ENCODE data around the gene HPDL. TPM values are rescaled to one million over a fixed set of nuclear protein-coding genes. Genes with fewer than 3 reads are reported as not detected.
A peak's percentile ranks its signal among the peaks of the same experiment; 100 is the strongest.

Gene HPDL
- total and polyA plus RNA-seq, 2 of the 8 experiments (the other 6 are each of a cell fraction or from before 2014, with no cell fraction given): 58.5 to 62.7 TPM

GRCh38 chr1:45325851-45326506 is 716 bp upstream of the HPDL start:
- Histone ChIP-seq H3K36me3 (ENCODE audit: control insufficient read depth in 2 of 4, insufficient read depth in 4 of 4, low read length in 3 of 4) (peaks cover 0 to 19% (median 0%) of the 10 kb centered on the region in 4 experiments; a peak in 2 of 8 replicates), H2BK20ac (ENCODE audit: low read length) (no peak overlapping the region; the same call in 1 of the 2 replicates), H3K27me3 (replicated peaks in 1 of 4; ENCODE audit: control insufficient read depth in 3 of 4, extremely low read depth in 1 of 4, insufficient read depth in 3 of 4, low read length in 3 of 4) (no peaks in the 10 kb centered on the region), H3K56ac (replicated peaks; ENCODE audit: insufficient read length, low read depth, low read length) (no peak overlapping the region), H3K14ac (ENCODE audit: insufficient read length) (no peak overlapping the region), H3K79me2 (ENCODE audit: control insufficient read depth in 1 of 2, insufficient read depth in 2 of 2, low read length in 2 of 2) (peaks cover 3 to 22% of the 10 kb centered on the region in 2 experiments; a peak in 3 of 4 replicates), H4K5ac (ENCODE audit: insufficient read length, low read depth, low read length) (peak overlapping the region; percentile 55), H3K23me2 (ENCODE audit: low read depth, low read length) (peaks cover 11% of the 10 kb centered on the region; the same call in 1 of the 2 replicates), H4K91ac (replicated peaks; ENCODE audit: insufficient read length, low read length) (peak overlapping the region; percentile 20), H3K4me3 (ENCODE audit: extremely low read depth in 1 of 4, insufficient read depth in 2 of 4, low read depth in 3 of 4, low read length in 4 of 4) (peak overlapping the region; percentile 61 to 69 (median 64); a peak in 6 of 8 replicates), H2AFZ (ENCODE audit: low read length) (no peak overlapping the region), H3K23ac (ENCODE audit: insufficient read length) (no peak overlapping the region), H4K20me1 (replicated peaks in 1 of 2; ENCODE audit: control insufficient read depth in 1 of 2, insufficient read depth in 2 of 2, low read length in 2 of 2) (peaks cover 0 to 2% of the 10 kb centered on the region in 2 experiments), H3K4me2 (ENCODE audit: insufficient read depth in 1 of 2, low read depth in 2 of 2, low read length in 2 of 2) (peak overlapping the region; percentile 71 to 89), H3K27ac (ENCODE audit: low read depth, low read length) (peak overlapping the region; percentile 49; the same call in 1 of the 2 replicates), H3K9ac (replicated peaks in 1 of 4; ENCODE audit: extremely low read depth in 1 of 4, low read depth in 3 of 4, low read length in 3 of 4) (peak overlapping the region in 1 of 4 experiments; percentile 86; a peak in 1 of 7 replicates), H2BK120ac (replicated peaks; ENCODE audit: low read depth, low read length) (no peak overlapping the region), H2AK5ac (ENCODE audit: low read depth, low read length) (0 out of 2 replicates have a peak overlapping the region, but pooled peaks have one; percentile 91), H3K4me1 (replicated peaks in 1 of 4; ENCODE audit: control insufficient read depth in 3 of 4, insufficient read depth in 4 of 4, low read length in 3 of 4) (peaks cover 10 to 24% (median 16%) of the 10 kb centered on the region in 4 experiments), H2BK12ac (ENCODE audit: low read depth, low read length) (peak overlapping the region; percentile 77), H3K9me3 (ENCODE audit: insufficient read depth in 2 of 2, low read depth in 1 of 2, low read length in 1 of 2) (no peaks in the 10 kb centered on the region), H2BK15ac (ENCODE audit: low read length) (0 out of 2 replicates have a peak overlapping the region, but pooled peaks have one; percentile 21), H4K8ac (ENCODE audit: extremely low read depth, insufficient read depth, low read length) (no peak overlapping the region), H2BK5ac (ENCODE audit: low read depth, low read length) (peak overlapping the region; percentile 64; the same call in 1 of the 2 replicates), H3K18ac (ENCODE audit: extremely low read depth, low read length) (peak overlapping the region; percentile 51; the same call in 1 of the 2 replicates), H3K4ac (replicated peaks; ENCODE audit: insufficient read length, low read depth, low read length) (no peak overlapping the region), H3K79me1 (ENCODE audit: low read depth, low read length) (peaks cover 5% of the 10 kb centered on the region; the same call in 1 of the 2 replicates)
- CTCF ChIA-PET (ENCODE audit: partially characterized antibody): interaction anchor here (0.6 to 5.3 kb wide), 9 partner anchors 22 to 526 kb away, joined by 3 to 29 read pairs (median 4); partner anchors contain the start of gene PLK3
- no peak for DNase-seq (ENCODE audit: low read depth in 1 of 2, low spot score in 2 of 2)
- FAIRE-seq: no peak
- POLR2A ChIA-PET (ENCODE audit: partially characterized antibody): interaction anchor here (0.6 to 16.3 kb wide), 21 partner anchors 11 to 526 kb away, joined by 3 to 472 read pairs (median 5); partner anchors contain the start of genes CCDC163, HECTD3, MMACHC and MUTYH
- no peak for TF ChIP-seq ZNF274 (IDR thresholded peaks at IDR 0.05; ENCODE audit: borderline replicate concordance, extremely low read depth, low read length)
- no peak for TF ChIP-seq MAFK (IDR thresholded peaks at IDR 0.05; ENCODE audit: low read depth, low read length)
- TF ChIP-seq KDM1A (IDR thresholded peaks at IDR 0.05; ENCODE audit: borderline replicate concordance, low read length): no peak
- TF ChIP-seq EGR1 (IDR thresholded peaks at IDR 0.05; ENCODE audit: borderline replicate concordance, low read depth, low read length): no peak
- no peak for TF ChIP-seq E2F6 (IDR thresholded peaks at IDR 0.05)
- TF ChIP-seq CEBPB (IDR thresholded peaks at IDR 0.05; ENCODE audit: low read depth, low read length): peak; percentile 21; the same call in 1 of the 2 replicates
- 58% methylated on average over 6 of the region's 6 CpGs; no CpG with 5 or more reads in 1 of the 2 experiments for WGBS, 2 experiments (ENCODE audit: extremely low coverage in 1 of 2, insufficient coverage in 1 of 2, insufficient read length in 1 of 2, insufficient replicate concordance in 2 of 2, low coverage in 1 of 2, low lambda C conversion rate in 2 of 2, missing lambda C conversion rate in 1 of 2)

All from H1 (cell line).